Body of pancreas (tissue), 4 donors: ENCODE results near the gene IRAK4.

ENCODE experiments used
- POLR2A ChIP-seq, 3 donors: fragments of 450-650 bp; IDR thresholded peaks; one replicate each; pipeline ENCODE4 v1.6.1; 2016; ENCODE audit warnings: antibody characterized with exemption in 3 of 3, mild to moderate bottlenecking in 2 of 3
- TF ChIP-seq, protein P1 (sequence below), 7 experiments: fragments of 450-650 bp in 4 of 7; fragments of 200-600 bp in 3 of 7; sonication (generic) in 3 of 7; IDR thresholded peaks; one replicate each; pipeline ENCODE4 v1.5.1; 2016 to 2019; ENCODE audit warnings: antibody characterized with exemption in 7 of 7

DNA sequence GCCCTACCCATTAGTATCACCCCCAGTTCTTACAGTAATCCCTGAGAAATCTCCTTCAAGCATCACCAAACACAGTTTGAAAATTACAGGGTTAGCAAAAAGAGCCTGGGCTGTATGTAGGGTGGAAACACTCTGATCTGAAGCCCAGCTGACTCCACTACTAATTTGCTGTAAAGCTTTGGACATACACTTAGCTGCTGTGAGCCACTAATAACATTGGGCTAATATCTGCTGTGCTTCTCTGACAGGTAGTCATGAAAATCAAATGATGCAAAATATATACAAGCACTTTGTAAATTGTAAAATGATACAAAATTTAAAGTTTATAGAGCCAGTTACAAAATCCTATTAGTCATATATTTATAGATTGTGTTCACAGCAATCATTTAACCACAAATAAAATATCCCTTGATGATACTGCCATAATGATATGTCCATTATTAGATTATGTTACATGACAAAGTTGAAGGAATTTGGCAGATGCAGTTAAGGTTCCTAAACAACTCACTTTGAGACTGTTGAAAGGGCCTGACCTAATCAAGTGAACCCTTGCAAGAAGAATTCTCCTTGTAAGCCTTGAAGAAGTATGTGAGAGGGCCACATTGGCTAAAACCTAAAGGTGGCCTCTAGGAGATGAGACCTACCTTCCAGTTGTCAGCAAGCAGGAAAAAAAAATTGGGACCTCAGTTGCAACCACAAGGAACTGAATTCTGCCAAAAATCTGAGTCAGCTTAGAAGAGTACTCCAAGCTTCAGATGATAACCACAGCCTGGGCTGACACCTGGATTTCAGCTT, 28.3 kb downstream of the IRAK4 start:
- TF ChIP-seq, protein P1, sequence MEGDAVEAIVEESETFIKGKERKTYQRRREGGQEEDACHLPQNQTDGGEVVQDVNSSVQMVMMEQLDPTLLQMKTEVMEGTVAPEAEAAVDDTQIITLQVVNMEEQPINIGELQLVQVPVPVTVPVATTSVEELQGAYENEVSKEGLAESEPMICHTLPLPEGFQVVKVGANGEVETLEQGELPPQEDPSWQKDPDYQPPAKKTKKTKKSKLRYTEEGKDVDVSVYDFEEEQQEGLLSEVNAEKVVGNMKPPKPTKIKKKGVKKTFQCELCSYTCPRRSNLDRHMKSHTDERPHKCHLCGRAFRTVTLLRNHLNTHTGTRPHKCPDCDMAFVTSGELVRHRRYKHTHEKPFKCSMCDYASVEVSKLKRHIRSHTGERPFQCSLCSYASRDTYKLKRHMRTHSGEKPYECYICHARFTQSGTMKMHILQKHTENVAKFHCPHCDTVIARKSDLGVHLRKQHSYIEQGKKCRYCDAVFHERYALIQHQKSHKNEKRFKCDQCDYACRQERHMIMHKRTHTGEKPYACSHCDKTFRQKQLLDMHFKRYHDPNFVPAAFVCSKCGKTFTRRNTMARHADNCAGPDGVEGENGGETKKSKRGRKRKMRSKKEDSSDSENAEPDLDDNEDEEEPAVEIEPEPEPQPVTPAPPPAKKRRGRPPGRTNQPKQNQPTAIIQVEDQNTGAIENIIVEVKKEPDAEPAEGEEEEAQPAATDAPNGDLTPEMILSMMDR (IDR thresholded peaks at IDR 0.05): no peak
- TF ChIP-seq POLR2A (IDR thresholded peaks at IDR 0.05): no peak
